OCI-LY1 (cell line): ENCODE measurements around the gene FAM98A.

Experiments used
- H2AFZ ChIP-seq: fragments of 200-600 bp; sonication (generic), shearing (Covaris generic); 2 replicates; pipeline ENCODE4 v1.6.0; 2014; ENCODE audit warnings: antibody characterized with exemption, mild to moderate bottlenecking, low read length
- H3F3A ChIP-seq: fragments of 200-600 bp; sonication (generic), shearing (Covaris generic); 2 replicates; pipeline ENCODE4 v1.6.0; 2014; ENCODE audit warnings: mild to moderate bottlenecking, antibody characterized with exemption, low read length, moderate library complexity; ENCODE audit not compliant: insufficient read depth
- H3K27ac ChIP-seq: fragments of 200-600 bp; sonication (generic); 2 replicates; pipeline ENCODE4 v1.5.1; 2014; ENCODE audit warnings: low read length, mixed run types, mild to moderate bottlenecking, low read depth; ENCODE audit not compliant: poor library complexity, severe bottlenecking
- H3K27me3 ChIP-seq: fragments of 200-600 bp; sonication (generic); 2 replicates; pipeline ENCODE4 v1.6.0; 2014; ENCODE audit warnings: antibody characterized with exemption, mild to moderate bottlenecking, low read length, moderate library complexity; ENCODE audit not compliant: insufficient read depth
- H3K36me3 ChIP-seq: fragments of 200-600 bp; sonication (generic); 2 replicates; pipeline ENCODE4 v1.6.1; 2014; ENCODE audit warnings: mild to moderate bottlenecking, antibody characterized with exemption, low read length, moderate library complexity, mixed read lengths; ENCODE audit not compliant: insufficient read depth
- H3K4me1 ChIP-seq: fragments of 200-600 bp; sonication (generic); 2 replicates; pipeline ENCODE4 v1.5.1; 2014; ENCODE audit warnings: mild to moderate bottlenecking, low read length, moderate library complexity; ENCODE audit not compliant: insufficient read depth, severe bottlenecking
- H3K4me2 ChIP-seq: fragments of 200-600 bp; sonication (generic), shearing (Covaris generic); 2 replicates; pipeline ENCODE4 v1.6.1; 2014; ENCODE audit warnings: low read length
- H3K4me3 ChIP-seq: fragments of 200-600 bp; sonication (generic); 2 replicates; pipeline ENCODE4 v1.5.1; 2014; ENCODE audit warnings: low read length, low read depth, mild to moderate bottlenecking, mixed read lengths; ENCODE audit not compliant: poor library complexity, severe bottlenecking
- H3K79me2 ChIP-seq: fragments of 200-600 bp; shearing (Covaris generic); 2 replicates; pipeline ENCODE4 v1.6.1; 2016; ENCODE audit warnings: mixed run types, low read length, mixed read lengths; ENCODE audit not compliant: insufficient read depth
- H3K9ac ChIP-seq: fragments of 200-600 bp; sonication (generic), shearing (Covaris generic); 2 replicates; pipeline ENCODE4 v1.6.1; 2014; ENCODE audit warnings: mild to moderate bottlenecking, low read length, mixed read lengths
- H3K9me2 ChIP-seq: fragments of 200-600 bp; sonication (generic), shearing (Covaris generic); 2 replicates; pipeline ENCODE4 v1.6.1; 2014; ENCODE audit warnings: low read depth, mild to moderate bottlenecking, low read length, mixed read lengths
- H3K9me3 ChIP-seq: fragments of 200-600 bp; shearing (Covaris generic); 2 replicates; pipeline ENCODE4 v1.6.1; 2014; ENCODE audit warnings: low read length, mixed read lengths
- H4K20me1 ChIP-seq: fragments of 200-600 bp; sonication (generic), shearing (Covaris generic); 2 replicates; pipeline ENCODE4 v1.6.0; 2016; ENCODE audit warnings: mild to moderate bottlenecking, low read length; ENCODE audit not compliant: insufficient read depth
- CTCF ChIP-seq: fragments of 200-600 bp; sonication (generic), shearing (Covaris generic); IDR thresholded peaks from 2 replicates; pipeline ENCODE4 v1.5.1; 2017; ENCODE audit warnings: mild to moderate bottlenecking, antibody characterized with exemption, low read length, moderate library complexity, mixed read lengths
- EZH2 ChIP-seq: fragments of 200-600 bp; sonication (generic), shearing (Covaris generic); IDR thresholded peaks from 2 replicates; pipeline ENCODE4 v1.8.0; 2017; ENCODE audit warnings: borderline replicate concordance, mixed run types, mild to moderate bottlenecking, antibody characterized with exemption, low read length, moderate library complexity, mixed read lengths

Gene FAM98A

DNA sequence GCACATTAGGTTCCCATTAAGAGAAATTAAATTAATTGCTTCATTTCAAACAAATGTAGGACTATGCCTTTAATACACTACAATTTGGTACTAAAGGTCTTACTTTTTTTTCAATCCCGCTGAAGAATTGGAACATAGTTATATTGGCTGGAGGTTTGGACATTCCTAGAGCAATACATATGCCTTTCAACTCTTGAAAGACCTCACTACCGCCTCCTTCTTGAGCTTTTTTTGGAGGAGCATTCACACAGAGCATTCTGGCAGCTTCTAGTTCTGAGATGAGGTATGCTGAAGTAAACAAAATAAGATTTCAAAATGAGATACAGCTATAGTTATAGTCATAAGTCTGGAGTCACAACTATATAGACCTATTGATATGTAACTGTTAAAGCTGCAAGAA lies 10.9 kb downstream of the FAM98A start:
- no peaks in the 10 kb centered on the region for H3K4me1 ChIP-seq
- peaks cover 96% of the 10 kb centered on the region for H3K36me3 ChIP-seq
- no peaks in the 10 kb centered on the region for H3K9me2 ChIP-seq

GRCh38 chr2:33586766-33587165 lies 12.3 kb downstream of the FAM98A start:
- peaks cover 13% of the 10 kb centered on the region; the same call in 1 of the 2 replicates for H3F3A ChIP-seq
- no peaks in the 10 kb centered on the region for H4K20me1 ChIP-seq
- peaks cover 93% of the 10 kb centered on the region for H3K36me3 ChIP-seq
- H3K27me3 ChIP-seq, result no peaks in the 10 kb centered on the region
- H3K4me2 ChIP-seq, result no peak overlapping the region
- H3K27ac ChIP-seq, result no peak overlapping the region
- H3K9ac ChIP-seq, result no peak overlapping the region
- H3K9me2 ChIP-seq, result no peaks in the 10 kb centered on the region
- peaks cover 12% of the 10 kb centered on the region for H3K4me1 ChIP-seq
- no peaks in the 10 kb centered on the region for H3K79me2 ChIP-seq
- H3K9me3 ChIP-seq, result no peaks in the 10 kb centered on the region
- no peak overlapping the region for H2AFZ ChIP-seq
- H3K4me3 ChIP-seq, result no peak overlapping the region
- TF ChIP-seq EZH2, result no peak
- no peak for TF ChIP-seq CTCF

More for the DNA sequence above, 10.9 kb downstream of the FAM98A start:
- Histone ChIP-seq H3K27me3 (no peaks in the 10 kb centered on the region), H3K27ac (no peak overlapping the region), H4K20me1 (0 out of 2 replicates have a peak, but pooled peaks cover 2% of the 10 kb centered on the region), H3K4me2 (no peak overlapping the region), H3K79me2 (no peaks in the 10 kb centered on the region), H3F3A (peaks cover 10% of the 10 kb centered on the region; the same call in 1 of the 2 replicates), H3K9me3 (no peaks in the 10 kb centered on the region), H3K9ac (no peak overlapping the region), H2AFZ (no peak overlapping the region), H3K4me3 (no peak overlapping the region)
- TF ChIP-seq CTCF (no peak), EZH2 (no peak)

DNA sequence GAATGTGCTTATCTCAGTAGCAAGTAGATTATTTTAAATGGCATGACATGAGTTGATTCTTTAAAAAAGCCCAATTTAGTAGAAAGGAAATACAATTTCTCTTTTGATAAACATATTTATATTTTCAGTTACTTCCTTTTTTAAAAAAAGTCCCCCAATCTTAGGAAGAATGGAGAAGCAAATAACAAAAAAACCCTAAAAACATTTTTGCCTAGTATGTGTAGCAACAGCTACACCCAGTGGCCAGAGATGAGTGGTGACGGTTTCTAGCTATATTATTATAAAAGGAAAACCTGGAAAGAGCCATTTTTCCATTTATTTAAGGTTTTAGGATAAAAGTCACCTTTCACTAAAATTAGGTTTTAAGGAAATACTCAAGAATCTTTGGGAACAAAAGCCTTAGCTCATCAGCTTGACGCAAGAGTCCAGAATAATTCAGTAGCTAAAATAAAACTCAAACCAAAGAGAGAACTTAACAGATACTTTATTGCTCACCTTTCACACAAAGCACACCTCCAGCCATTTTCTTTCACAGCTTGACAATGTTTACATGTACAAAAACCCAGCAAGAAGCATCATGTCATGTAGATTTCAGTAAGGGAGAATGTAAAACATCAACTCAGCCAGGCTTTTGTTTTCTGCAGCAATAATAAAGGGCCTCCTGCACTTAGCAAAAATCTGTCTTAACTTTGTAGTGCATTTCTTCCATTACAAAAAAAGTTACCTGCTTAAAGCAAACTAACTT lies 15.7 kb downstream of the FAM98A start:
- H3K9me3 ChIP-seq, result no peaks in the 10 kb centered on the region
- peaks cover 59% of the 10 kb centered on the region for H3K36me3 ChIP-seq
- H3K4me3 ChIP-seq, result no peak overlapping the region
- no peak overlapping the region for H3K27ac ChIP-seq
- peak; percentile 96 for TF ChIP-seq CTCF
- TF ChIP-seq EZH2, result no peak
- peaks cover 12% of the 10 kb centered on the region for H3K4me1 ChIP-seq
- no peaks in the 10 kb centered on the region for H3K79me2 ChIP-seq
- no peaks in the 10 kb centered on the region for H4K20me1 ChIP-seq
- no peaks in the 10 kb centered on the region for H3K9me2 ChIP-seq
- no peak overlapping the region for H3K9ac ChIP-seq
- H3K4me2 ChIP-seq, result no peak overlapping the region
- H2AFZ ChIP-seq, result no peak overlapping the region
- H3F3A ChIP-seq, result peaks cover 13% of the 10 kb centered on the region; the same call in 1 of the 2 replicates
- no peaks in the 10 kb centered on the region for H3K27me3 ChIP-seq
